GM12892 (cell line): ENCODE results near the gene HOXB9.

ENCODE experiments used
- POLR2A ChIP-seq: IDR thresholded peaks from 2 replicates; pipeline ENCODE4 v1.6.1; 2011; ENCODE audit warnings: low read depth, low read length, control low read depth
- TAF1 ChIP-seq: IDR thresholded peaks from 2 replicates; pipeline ENCODE4 v1.6.1; 2011; ENCODE audit warnings: low read depth, mild to moderate bottlenecking, control low read depth, low read length, borderline replicate concordance

- no peak for TF ChIP-seq POLR2A
- no peak for TF ChIP-seq TAF1
Measured at GRCh38 chr17:48594538-48595277, 31.4 kb downstream of the HOXB9 start.
